Muscle of arm (tissue), 12 donors: ENCODE measurements around the gene DUSP14. TPM values are rescaled to one million over a fixed set of nuclear protein-coding genes. Genes with fewer than 3 reads are reported as not detected.

Source experiments
- DNase-seq: peaks from one replicate; pipeline ENCODE4 v3.0.0-alpha.2; 2013
- polyA plus RNA-seq, 12 donors: library from polyadenylated mRNA; unstranded; fragments of 120-200 nt; gene quantifications; one replicate each; pipeline ENCODE4 v1.2.1, GENCODE V29; 2013; ENCODE audit not compliant: insufficient read length in 12 of 12

DUSP14 gene
- polyA plus RNA-seq, 12 donors = 6.1 to 15.1 (median 10.5) TPM; not detected in 1

DNA sequence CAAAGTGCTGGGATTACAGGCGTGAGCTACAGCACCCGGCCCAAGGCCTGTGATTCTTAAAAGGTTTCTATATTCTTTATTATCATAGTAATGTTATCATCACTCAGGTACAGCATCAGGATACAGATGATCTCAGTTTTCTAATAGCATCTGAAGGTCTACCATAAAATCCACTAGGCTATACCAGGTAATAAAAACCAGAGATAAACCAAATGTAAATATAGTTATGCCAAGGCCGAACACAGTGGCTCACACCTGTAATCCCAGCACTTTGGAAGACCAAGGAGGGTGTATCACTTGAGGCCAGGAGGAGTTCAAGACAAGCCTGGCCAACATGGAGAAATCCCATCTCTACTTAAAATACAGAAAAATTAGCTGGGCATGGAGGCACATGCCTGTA is 65.7 kb downstream of the DUSP14 start:
- no peak for DNase-seq

DNA sequence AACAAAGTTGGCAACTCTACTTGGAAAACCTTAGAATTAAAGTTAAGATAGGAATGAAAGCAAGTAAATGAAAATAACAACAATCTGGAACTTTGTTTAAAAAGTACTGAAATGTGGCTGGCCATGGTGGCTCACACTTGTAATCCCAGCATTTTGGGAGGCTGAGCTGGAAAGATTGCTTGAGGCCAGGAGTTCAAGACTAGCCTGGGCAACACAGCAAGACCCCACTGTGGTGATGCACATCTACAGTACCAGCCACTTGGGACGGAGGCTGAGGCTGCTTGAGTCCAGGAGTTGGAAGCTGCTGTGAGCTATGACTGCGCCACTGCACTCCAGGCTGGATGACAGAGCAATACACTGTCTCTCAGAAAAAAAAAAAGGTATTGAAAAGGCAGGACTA is 67.8 kb downstream of the DUSP14 start:
- DNase-seq = no peak

DNA sequence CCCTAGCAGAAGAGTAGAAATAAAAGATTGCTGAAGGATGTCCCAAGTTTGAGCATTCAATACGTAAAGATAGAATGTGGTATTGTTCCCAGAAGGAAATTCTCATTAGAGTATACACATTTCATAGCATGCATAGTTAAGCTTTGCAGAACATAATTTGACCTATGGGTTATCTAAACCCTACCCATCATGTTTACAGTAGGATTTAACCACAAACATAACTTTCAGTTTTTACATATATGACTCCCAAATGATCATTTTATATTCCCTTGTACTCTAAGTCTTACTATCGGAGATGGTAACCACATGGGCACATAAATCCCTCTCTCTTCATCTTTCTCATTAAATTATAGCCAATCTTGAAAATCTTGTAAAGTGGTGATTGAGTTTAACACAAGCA is 68.6 kb downstream of the DUSP14 start:
- DNase-seq = no peak

DNA sequence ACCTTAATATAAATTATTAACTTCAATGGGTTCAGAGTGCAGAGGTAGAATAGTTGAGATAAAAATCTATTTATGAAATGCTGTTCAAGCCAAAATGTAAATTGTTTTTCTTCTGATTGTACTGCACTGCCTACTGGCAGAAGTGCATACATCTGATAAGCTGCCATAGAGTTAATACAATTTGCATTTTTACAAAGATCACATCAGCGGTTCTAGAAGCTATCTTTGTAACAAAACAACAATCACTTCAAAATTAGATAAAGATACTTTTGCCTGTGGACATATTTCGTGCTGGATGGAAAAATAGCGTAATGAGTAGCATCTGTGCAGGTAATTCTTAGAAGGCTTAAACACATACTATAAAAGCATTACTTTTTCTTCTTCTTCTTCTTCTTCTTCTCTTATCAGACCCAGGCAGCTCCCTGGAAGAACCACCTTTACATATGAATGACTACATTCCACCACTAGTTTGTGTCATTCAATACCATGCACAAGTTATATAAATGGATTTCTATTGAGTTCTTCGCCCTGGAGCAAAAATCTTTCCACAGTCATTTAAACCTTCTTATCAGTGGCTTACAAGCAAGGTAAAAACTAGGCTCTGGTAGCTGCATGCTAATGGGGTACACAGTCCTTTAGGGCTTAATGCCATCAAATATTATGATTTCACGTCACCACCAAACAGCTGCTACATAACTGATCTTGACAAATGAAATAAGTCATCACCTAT is 72.5 kb downstream of the DUSP14 start:
- DNase-seq = no peak

Other genes starting within 250 kb of the DUSP14 start
- gene C17orf78, start 113.9 kb upstream of the DUSP14 start, polyA plus RNA-seq = under 1 TPM in 5 of 12 donors, not detected in 7; 0.12 to 0.29 (median 0.19) TPM
- gene ACACA, start 83.1 kb upstream of the DUSP14 start, polyA plus RNA-seq = 10 to 100 TPM in 11 of 12 donors, not detected in 1; 21.6 to 54.8 (median 29.8) TPM
- 10 to 100 TPM in 11 of 12 donors, not detected in 1; 17.0 to 30.6 (median 21.1) TPM for gene TADA2A, start 83.0 kb upstream of the DUSP14 start, polyA plus RNA-seq
- 10 to 100 TPM in 11 of 12 donors, not detected in 1; 21.7 to 39.9 (median 29.4) TPM for gene SYNRG, start 119.5 kb downstream of the DUSP14 start, polyA plus RNA-seq
- gene DDX52, start 153.6 kb downstream of the DUSP14 start, polyA plus RNA-seq = 10 to 100 TPM in 11 of 12 donors, not detected in 1; 16.9 to 33.9 (median 20.2) TPM